Kidney capillary endothelial cell (primary cell): ENCODE data around the gene UFD1.

Source experiments
- DNase-seq: peaks from one replicate; pipeline ENCODE4 v3.0.0-alpha.2; 2018; ENCODE audit warnings: low spot score

UFD1 gene

GRCh38 chr22:19496324-19496630 is 17.3 kb upstream of the UFD1 start:
- DNase-seq = no peak

GRCh38 chr22:19495562-19496323 is 16.8 kb upstream of the UFD1 start:
- peak; percentile 33 for DNase-seq

- no peak for DNase-seq
Measured at GRCh38 chr22:19494676-19495173, 15.7 kb upstream of the UFD1 start.

GRCh38 chr22:19494001-19494560 is 15.1 kb upstream of the UFD1 start:
- no peak for DNase-seq

- DNase-seq = no peak
Measured at GRCh38 chr22:19492504-19493174, 13.6 kb upstream of the UFD1 start.

- no peak for DNase-seq
Measured at GRCh38 chr22:19490628-19491230, 11.7 kb upstream of the UFD1 start.

- DNase-seq = no peak
Measured at GRCh38 chr22:19488884-19489843, 10.2 kb upstream of the UFD1 start.

GRCh38 chr22:19488285-19488684 is 9.3 kb upstream of the UFD1 start:
- DNase-seq = no peak

- DNase-seq = peak; percentile 56
Measured at GRCh38 chr22:19483481-19484244, 4.7 kb upstream of the UFD1 start.

- DNase-seq = no peak
Measured at GRCh38 chr22:19482297-19482696, 3.3 kb upstream of the UFD1 start.

- DNase-seq = no peak
Measured at GRCh38 chr22:19480789-19481188, 1.8 kb upstream of the UFD1 start.

GRCh38 chr22:19480173-19480568 is 1.2 kb upstream of the UFD1 start:
- no peak for DNase-seq

- peak; percentile 97 for DNase-seq
Measured at GRCh38 chr22:19479355-19480172, 571 bp upstream of the UFD1 start, which contains the start of gene CDC45. CDC45 (plus strand) TSS chr22:19479920; CDS start chr22:19479969, 49 bp downstream.

GRCh38 chr22:19478045-19478900 is 720 bp downstream of the UFD1 start:
- no peak for DNase-seq

GRCh38 chr22:19477321-19478044 is 1.5 kb downstream of the UFD1 start:
- peak; percentile 14 for DNase-seq

- DNase-seq = no peak
Measured at GRCh38 chr22:19476023-19476422, 3.0 kb downstream of the UFD1 start.

GRCh38 chr22:19473578-19473977 is 5.4 kb downstream of the UFD1 start:
- no peak for DNase-seq

GRCh38 chr22:19472233-19472632 is 6.8 kb downstream of the UFD1 start:
- no peak for DNase-seq
